GM13977 (cell line): Measurements from ENCODE around the gene FCHSD2.

Experiments used
- DNase-seq: peaks from one replicate; pipeline ENCODE4 v3.0.0; 2012; ENCODE audit warnings: low spot score
- in situ Hi-C: fragments of 300-500 bp; cut with MboI; formaldehyde crosslinking; loops from one replicate; pipeline ENCODE4 v1.12.0; 2022; ENCODE audit warnings: low sequenced_read_pairs, low pct_unique_long_range_greater_than_20kb, mixed read lengths, inconsistent platforms; ENCODE audit not compliant: unreplicated experiment
- TF ChIP-seq, protein P1 (sequence below): IDR thresholded peaks from 2 replicates; pipeline ENCODE4 v1.5.1; 2012; ENCODE audit warnings: mild to moderate bottlenecking, control low read depth; ENCODE audit not compliant: insufficient read depth; ENCODE audit errors: extremely low read depth, missing control alignments

The FCHSD2 gene

DNA sequence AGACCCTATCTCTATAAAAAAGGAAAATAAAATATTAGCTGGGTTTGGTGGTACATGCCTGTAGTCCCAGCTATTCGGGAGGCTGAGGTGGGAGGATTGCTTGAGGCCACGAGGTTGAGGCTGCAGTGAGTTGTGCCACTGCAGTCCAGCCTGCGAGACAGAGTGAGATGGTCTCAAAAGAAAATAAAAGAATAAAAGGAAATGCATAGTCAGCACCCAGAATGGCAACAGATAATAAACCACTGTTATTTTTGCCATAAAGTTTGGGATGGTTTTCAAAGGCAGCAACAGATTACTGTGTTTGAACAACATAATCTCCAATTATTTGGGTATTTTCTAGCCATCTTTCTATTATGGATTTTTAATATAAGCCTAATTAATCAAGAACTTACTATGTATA lies 266.0 kb downstream of the FCHSD2 start:
- no peak for DNase-seq
- TF ChIP-seq, protein P1, sequence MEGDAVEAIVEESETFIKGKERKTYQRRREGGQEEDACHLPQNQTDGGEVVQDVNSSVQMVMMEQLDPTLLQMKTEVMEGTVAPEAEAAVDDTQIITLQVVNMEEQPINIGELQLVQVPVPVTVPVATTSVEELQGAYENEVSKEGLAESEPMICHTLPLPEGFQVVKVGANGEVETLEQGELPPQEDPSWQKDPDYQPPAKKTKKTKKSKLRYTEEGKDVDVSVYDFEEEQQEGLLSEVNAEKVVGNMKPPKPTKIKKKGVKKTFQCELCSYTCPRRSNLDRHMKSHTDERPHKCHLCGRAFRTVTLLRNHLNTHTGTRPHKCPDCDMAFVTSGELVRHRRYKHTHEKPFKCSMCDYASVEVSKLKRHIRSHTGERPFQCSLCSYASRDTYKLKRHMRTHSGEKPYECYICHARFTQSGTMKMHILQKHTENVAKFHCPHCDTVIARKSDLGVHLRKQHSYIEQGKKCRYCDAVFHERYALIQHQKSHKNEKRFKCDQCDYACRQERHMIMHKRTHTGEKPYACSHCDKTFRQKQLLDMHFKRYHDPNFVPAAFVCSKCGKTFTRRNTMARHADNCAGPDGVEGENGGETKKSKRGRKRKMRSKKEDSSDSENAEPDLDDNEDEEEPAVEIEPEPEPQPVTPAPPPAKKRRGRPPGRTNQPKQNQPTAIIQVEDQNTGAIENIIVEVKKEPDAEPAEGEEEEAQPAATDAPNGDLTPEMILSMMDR, result no peak
- in situ Hi-C loops, result no loop called here

DNA sequence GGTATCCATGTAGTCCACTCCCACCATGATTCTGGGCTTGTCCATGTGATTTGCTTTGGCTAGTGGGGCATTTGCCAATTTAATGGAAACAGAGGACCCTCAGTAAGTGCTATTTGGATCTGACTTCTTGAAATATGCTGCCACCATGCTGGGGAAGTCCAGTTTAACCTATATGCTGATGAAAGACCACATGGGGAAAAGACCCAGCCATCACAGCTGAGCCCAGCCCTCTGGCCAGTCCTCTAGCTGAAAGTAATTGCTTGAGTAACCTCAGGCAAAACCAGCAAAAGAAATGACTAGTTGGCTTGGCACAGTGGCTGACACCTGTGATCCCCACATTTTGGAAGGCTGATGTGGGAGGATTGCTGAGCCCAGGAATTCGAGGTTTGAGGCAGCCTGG lies 266.4 kb downstream of the FCHSD2 start:
- in situ Hi-C loops, result no loop called here

DNA sequence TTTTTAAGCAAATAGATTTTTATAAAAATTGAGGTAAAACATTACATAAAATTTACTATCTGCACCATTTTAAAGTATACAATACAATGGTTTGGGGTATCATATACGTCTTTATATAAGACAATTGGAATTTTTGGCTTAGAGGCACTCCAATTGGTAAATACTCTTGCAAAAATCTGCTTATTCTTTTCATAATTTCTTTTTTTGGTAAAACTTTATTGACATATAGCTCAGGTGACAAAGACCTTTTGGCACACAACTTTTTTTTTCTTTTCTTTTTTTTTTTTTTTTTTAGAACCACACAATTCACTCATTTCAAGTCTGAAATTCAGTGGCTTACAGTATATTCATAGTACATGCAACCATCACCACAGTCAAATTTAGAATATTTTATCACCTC lies 270.1 kb downstream of the FCHSD2 start:
- in situ Hi-C loops, result no loop called here
- no peak for DNase-seq
- TF ChIP-seq, protein P1, result no peak

More for the DNA sequence above, 266.4 kb downstream of the FCHSD2 start:
- TF ChIP-seq, protein P1, result no peak
- no peak for DNase-seq

DNA sequence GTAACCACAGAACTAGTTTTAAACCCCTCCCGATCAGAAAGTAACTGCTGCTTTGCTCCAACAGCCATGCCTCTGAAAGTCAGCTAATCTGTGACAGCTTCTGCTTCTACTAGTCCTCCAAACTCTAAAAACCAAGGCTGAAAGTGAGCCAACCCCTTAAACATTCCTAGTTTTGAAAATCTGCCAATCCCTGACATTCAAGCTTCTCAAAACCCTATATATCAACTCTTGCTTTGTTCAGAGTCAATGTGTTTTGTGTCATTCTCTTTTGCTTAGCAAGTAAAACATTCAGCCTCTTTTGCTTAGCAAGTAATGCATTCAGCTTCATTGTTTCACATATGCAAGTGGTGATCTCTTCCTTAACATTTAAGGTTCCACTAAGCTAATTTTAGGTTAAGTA lies 271.0 kb downstream of the FCHSD2 start:
- no peak for DNase-seq
- TF ChIP-seq, protein P1, result no peak
- in situ Hi-C loops, result no loop called here

DNA sequence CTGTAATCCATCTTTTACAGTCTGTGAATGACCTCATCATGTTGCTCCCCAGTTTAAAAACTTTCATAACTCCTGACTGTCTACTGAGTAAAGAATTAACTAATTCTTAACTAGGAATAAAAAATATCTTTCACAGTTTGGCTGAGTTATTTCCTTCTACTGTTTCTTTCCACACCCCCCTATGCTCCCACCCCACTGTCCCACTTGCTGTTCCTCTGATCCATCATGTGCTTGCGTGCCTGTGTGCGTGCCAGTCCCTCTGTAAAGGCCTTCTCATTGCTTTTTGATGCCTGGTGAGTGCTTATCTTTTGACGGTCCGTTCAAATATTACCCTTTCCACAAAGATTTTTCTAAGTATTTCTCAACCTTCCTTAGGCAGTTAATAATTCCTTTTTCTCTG lies 272.3 kb downstream of the FCHSD2 start:
- TF ChIP-seq, protein P1, result no peak
- in situ Hi-C loops, result no loop called here
- DNase-seq, result no peak

DNA sequence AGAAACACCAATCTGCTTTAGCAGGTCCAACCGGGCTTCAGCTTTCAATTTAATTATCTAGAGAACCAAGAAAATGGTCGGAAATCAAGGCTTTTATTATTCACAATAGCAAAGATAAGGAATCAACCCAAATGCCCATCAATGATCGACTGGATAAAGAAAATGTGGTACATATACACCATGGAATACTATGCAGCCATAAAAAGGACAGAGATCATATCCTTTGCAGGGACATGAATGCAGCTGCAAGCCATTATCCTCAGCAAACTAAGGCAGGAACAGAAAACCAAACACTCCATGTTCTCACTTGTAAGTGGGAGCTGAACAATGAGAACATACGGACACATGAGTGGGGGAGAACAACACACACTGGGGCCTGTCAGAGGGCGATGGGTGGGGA lies 274.1 kb downstream of the FCHSD2 start:
- in situ Hi-C loops, result no loop called here
- no peak for DNase-seq
- TF ChIP-seq, protein P1, result no peak
